ENCODE data around the gene YBX3.

Gene YBX3

GRCh38 chr12:10697156-10697555 lies 26.0 kb downstream of the YBX3 start:
- DNase-seq, result no peak
- intact Hi-C loops (cut with DNase I), result no loop called here

GRCh38 chr12:10690906-10691305 lies 32.2 kb downstream of the YBX3 start:
- intact Hi-C loops (cut with DNase I), result no loop called here
- no peak for DNase-seq

GRCh38 chr12:10689146-10689545 lies 34.0 kb downstream of the YBX3 start:
- no peak for DNase-seq
- intact Hi-C loops (cut with DNase I), result no loop called here

- no peak for DNase-seq
- intact Hi-C loops (cut with DNase I), result no loop called here
Observed at GRCh38 chr12:10688042-10688441, 35.1 kb downstream of the YBX3 start.

- DNase-seq, result peak; percentile 13 to 83 (median 66)
- intact Hi-C loops (cut with DNase I), result no loop called here
Observed at GRCh38 chr12:10673659-10674384, 49.3 kb downstream of the YBX3 start, which contains the start of gene STYK1. TSS of gene STYK1 (minus strand) at chr12:10674052. CDS start at chr12:10634618, 39,434 bp downstream.

- intact Hi-C loops (cut with DNase I), result no loop called here
- DNase-seq, result no peak
Observed at GRCh38 chr12:10672231-10672868, 50.8 kb downstream of the YBX3 start.

- intact Hi-C loops (cut with DNase I), result no loop called here
- no peak for DNase-seq
Observed at GRCh38 chr12:10669533-10669932, 53.6 kb downstream of the YBX3 start.

GRCh38 chr12:10668526-10668925 lies 54.6 kb downstream of the YBX3 start:
- intact Hi-C loops (cut with DNase I), result no loop called here
- no peak for DNase-seq

GRCh38 chr12:10667581-10667980 lies 55.5 kb downstream of the YBX3 start:
- intact Hi-C loops (cut with DNase I), result no loop called here
- DNase-seq, result no peak

- DNase-seq, result no peak
- intact Hi-C loops (cut with DNase I), result no loop called here
Observed at GRCh38 chr12:10664499-10664898, 58.6 kb downstream of the YBX3 start.

- no peak for DNase-seq
- intact Hi-C loops (cut with DNase I), result no loop called here
Observed at GRCh38 chr12:10663869-10664268, 59.3 kb downstream of the YBX3 start.

- no peak for DNase-seq
- intact Hi-C loops (cut with DNase I), result no loop called here
Observed at GRCh38 chr12:10661338-10661737, 61.8 kb downstream of the YBX3 start.

- no peak for DNase-seq
- intact Hi-C loops (cut with DNase I), result no loop called here
Observed at GRCh38 chr12:10654003-10654402, 69.1 kb downstream of the YBX3 start.

- intact Hi-C loops (cut with DNase I), result no loop called here
- DNase-seq, result no peak
Observed at GRCh38 chr12:10652192-10652591, 70.9 kb downstream of the YBX3 start.

Measured in head of caudate nucleus (tissue), 42 donors.